GM04503 (cell line): ENCODE measurements around the gene MYOF.
A peak's percentile ranks its signal among the peaks of the same experiment; 100 is the strongest.
"Not testable (repeated sequence)": the region's sequence is repeated elsewhere in the genome, so short reads cannot be mapped to it uniquely, and the experiment has no call there.

ENCODE experiments used
- DNase-seq: peaks from one replicate; pipeline ENCODE4 v3.0.0-alpha.2; 2012; ENCODE audit warnings: low read depth

The MYOF gene

DNA sequence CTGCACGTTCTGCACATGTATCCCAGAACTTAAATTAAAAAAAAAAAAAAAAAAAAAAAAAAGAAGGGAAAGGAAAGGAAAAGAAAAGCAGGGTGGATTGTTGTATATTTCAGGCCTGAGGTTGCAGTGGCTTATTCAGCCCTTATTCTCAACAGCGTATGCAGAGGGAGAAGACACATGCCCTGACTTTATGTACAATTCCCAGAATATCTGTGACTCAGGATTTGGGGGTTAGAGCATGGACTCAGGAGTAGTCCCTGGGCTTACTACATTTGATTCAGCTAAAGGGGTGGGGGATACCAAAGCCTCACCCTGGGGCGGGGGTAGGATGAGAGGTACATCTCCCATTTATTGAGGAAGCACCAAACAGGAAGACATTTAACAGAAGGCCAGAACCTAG is 137.4 kb downstream of the MYOF start:
- DNase-seq = no peak

DNA sequence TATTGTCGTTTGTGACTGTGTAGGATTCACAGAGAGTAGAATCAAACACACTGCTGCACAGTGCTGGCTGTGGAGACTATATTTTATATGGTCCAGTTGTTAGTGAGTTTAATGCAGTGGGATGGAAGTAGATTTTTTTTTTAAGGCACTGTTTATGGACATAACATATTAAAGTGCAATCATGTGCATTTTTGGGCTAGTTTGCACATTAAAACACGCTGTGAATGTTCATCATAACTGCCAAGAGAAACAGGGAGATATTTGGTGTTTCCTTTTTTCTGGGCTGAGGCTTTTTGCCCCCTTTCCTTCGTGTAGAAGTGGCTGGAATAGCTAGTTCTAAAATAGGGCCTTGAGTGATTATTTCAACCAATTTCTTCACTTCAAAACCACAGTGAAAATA is 139.2 kb downstream of the MYOF start:
- DNase-seq = no peak

DNA sequence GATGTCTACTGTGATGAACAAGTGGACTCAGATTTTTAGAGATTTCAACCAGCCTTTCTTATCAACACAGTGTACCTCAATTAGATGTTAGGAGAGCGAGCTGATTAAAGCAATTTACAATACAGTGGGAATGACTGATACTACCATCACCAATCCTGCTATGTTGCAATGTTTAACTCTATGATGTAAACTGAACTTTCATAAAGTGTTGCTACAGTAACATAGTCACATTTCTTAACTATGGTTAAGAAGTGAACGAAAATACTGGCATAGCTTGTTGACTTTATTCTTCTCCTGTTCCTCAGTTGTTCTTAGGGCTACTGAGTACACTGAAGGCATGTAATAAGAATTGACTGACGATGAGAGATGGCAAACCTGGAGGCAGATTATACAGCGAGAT is 139.8 kb downstream of the MYOF start:
- no peak for DNase-seq

DNA sequence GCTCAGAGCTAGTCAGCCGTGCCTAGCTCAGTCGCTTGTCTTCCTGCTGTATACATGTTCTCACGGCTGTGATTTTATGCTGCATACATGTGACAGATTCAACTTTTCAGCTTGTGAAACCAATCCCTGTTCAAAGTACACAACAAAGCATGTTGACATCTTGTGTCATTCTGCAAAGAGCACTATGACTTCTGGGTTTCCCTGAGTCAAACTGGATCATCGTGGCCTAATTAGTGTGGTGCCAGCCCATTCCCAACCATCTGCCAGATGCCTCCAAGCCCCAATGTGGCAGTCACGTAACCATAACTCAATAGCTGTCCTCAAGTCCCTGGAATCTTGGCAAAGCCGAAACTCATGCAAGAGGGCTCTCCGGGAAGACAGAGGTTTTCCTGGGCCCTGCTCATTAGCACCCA is 144.8 kb downstream of the MYOF start:
- peak; percentile 87 for DNase-seq

DNA sequence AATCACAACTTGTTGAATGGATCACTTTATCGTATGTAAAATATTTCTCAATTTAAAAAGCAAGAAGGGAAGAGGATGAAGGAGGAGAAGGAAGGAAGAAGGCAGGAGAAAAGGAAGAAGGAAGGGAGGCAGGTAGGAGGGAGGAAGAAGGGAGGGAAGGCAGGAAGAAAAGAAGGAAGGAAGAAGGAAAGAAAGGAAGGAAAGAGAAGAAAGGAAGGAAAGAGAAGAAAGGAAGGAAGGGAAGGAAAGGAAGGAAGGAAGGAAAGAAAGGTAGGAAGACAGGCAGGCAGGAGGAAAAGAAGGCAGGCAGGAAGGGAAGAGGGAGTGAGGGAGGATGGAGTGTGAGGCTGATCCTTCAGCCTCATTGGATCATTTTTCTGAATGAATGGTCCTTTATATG is 145.5 kb downstream of the MYOF start:
- DNase-seq = no peak

DNA sequence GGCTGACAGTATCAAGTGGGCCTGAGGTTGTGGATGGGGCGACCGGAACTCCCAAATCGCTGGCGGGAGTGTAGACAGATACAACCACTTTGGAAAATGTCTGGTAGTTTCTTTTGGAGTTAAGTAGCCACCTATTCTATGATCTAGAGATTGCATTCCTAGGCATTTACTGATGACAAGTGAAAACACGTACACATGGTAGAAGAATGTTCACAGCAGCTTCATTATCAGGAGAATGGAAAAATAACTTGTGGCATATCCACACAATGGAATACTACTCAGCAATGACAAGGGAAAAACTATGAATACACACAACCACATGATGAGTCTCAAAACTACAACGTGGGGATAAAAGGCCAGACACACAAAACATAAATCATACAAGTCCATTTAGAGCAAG is 146.0 kb downstream of the MYOF start:
- no peak for DNase-seq

DNA sequence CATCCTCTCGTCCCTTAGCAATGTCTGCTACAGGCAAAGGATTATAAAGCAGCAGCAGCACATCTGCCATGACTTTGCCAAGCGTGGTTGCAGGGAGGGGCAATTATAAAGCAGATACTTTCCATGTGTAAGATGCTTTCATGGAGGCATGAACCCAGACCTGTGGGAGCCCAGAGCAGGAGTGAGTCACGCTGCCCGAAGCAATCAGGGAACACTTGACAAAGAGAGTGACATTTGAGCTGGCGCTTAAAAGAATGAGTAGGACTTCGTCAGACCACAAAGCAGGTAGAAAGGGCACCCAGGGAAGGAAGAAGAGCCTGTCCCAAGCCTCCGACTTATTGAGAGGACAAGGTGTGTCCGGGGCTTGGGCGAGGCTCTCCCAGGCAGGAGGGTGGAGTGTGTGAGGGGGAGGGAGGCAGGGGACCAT is 147.2 kb downstream of the MYOF start:
- peak; percentile 58 for DNase-seq

DNA sequence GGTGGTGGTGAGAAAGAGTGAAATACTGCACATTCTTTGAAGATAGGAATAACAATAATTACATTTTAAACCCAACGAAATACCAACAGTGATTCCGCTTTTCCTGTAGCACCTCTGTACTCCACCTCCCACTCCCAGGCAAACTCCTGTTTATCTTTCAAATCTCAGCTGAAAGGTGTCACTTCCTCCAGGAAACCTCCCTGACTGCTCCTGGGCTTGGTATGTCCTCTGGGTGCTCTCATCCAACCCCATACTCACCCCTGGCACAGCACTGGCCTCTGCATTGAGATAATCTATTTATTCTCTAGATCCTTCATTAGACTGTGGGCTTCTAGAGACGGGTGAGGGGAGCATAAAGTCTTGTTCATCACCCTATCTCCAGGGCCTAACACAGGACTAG is 148.0 kb downstream of the MYOF start:
- no peak for DNase-seq

DNA sequence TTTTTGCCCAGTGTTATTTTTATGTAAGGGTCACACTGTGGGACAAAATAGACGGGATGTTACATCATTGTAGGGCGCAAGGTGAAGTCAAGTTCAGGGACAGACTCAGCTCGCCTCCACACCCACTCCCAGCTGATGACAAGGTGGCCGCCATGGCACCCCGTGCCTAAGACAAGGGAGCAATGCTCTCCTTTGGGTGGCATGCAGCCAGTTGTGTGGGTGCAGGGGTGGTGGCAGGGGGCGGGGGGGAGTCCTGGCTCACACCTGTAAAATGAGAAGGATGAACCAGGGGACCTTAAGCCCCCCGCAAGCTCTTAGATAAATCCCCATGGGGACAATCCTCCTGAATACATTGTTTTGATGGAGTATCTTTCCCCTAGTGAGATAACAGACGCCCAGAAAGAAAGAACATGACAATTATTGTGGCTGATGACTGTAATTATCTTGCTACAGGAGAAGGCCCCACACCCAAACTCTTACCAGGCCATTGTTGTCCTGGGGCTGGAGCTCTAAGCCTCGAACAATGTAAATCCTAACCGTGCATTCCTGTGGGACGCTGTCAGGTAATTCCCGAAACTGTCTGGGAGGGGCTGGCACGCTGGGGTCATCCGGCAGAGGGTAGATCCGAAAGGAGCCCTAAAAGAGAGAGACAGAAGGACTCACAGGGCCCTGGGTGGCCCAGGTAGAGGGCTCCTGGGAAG is 148.7 kb downstream of the MYOF start:
- DNase-seq = no peak

DNA sequence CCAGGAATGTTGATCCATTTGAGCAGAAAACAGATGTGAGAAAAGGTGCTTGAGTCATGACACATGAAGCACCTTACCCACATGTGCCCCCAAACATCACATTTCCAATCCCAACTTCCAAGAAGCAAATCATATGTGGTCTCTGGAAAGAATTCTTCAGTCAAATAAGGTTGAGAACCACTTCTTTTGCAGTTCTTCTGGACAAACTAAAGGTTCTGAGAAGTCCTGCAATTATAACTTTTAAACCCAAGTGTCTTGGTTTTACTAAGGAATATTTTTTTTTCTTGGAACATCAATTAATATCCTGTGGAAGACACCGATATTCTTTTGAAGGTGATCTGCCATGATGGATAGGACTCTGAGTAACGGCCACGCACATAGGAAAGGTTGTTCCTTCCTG is 151.3 kb downstream of the MYOF start:
- no peak for DNase-seq

DNA sequence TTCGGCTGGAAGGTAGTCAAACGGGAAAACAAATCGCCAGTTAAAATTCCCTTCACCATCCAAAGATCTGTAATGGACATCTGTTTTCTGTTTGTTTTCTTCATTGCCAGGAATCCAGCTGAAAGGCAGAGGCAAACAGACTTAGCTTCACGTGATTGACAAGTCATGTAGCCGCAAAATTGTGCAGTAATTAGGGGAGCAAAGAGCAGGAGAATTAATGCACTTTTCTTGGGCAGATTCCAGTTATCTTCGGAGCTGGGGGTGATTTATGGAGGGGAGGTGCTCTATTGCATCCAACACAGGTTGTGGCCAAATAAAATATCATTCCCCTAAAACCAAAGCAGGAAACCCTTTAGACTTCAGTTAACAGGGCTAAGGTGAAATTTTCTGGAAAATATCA is 162.2 kb downstream of the MYOF start:
- peak; percentile 57 for DNase-seq

DNA sequence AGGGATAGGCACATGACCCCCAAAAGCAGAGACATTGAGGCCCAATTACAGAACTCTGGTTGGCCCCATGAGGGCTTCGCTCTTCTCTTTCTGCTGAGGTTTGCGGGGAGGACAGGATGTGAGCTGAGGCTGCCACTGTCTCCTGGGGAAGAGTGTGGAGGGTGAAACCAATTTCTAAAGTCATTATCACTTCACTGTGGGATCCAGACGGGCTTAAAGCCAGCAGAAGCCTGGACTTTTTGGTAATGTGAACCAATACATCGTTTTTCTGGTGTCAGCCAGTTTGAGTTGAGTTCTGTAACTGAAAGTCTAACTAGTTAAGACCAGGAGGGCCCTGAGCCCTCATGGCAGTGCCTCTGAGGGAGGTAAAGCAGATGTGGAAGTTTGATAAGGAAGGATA is 163.0 kb downstream of the MYOF start:
- DNase-seq = no peak

DNA sequence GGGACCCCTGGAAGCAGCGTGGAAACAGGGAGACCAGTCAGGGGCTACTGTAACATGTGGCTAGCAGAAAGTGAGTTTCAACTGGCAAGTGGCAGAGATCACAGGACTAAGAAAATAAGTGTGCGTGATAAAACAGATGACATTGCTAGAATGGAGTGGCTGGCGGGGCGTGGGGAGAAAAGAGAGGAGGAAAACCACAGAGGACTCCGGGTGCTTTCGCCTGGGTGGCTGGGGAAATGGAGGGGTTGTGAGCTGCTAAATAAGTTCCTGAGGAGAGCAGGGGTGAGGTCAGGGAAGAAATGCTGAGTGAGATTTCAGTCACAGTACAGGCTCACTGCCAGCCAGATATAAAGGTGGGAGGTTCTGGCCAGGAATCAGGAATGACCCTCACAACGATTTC is 166.9 kb downstream of the MYOF start:
- no peak for DNase-seq

DNA sequence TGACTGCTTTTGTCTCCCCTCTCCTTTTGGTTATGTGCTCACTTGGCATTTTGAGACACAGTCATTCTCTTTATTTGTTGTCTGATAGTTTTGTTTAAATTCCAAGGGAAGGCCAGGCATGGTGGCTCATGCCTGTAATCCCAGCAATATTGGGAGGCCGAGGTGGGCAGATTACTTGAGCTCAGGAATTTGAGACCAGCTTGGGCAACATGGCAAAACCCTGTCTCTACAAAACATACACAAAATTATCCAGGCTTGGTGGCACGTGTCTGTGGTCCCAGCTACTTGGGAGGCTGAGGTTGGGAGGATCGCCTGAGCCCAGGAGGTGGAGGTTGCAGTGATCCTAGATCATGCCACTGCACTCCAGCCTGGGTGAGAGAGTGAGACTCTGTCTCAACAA is 167.5 kb downstream of the MYOF start:
- not testable (repeated sequence) for DNase-seq

DNA sequence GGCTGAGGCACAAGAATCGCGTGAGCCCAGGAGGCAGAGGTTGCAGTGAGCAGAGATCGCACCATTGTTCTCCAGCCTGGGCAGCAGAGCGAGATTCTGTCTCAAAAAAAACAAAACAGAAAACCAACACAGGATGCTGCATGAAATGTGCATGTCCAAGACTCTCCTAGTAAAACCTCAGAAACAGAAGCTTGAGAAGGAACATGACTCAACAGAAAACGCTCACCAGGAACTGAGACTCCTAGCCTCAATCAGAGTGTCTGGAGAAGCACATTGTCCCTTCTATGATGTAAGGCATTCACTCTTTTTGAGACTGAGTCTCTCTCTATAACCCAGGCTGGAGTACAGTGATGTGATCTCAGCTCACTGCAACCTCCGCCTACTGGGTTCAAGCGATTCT is 168.3 kb downstream of the MYOF start:
- DNase-seq = no peak

DNA sequence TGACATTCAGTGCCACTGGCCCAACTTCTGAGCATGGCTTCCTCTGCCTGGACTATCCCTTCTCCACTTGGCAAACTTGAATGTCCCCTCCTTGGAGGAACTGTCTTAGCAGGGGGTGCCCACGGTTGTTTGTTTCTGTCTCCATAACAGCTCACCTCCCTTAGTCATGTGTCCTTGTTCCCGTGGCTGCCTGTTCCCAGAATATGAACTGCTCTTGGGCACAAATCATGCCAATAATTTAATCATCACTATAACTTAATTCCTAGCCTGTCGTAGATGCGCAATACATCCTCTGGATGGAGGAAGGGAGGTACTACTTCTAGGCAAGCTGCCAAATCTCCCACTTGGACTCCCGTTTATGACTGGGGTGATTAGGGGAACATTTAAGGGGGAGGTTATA is 173.1 kb downstream of the MYOF start:
- DNase-seq = peak; percentile 16

DNA sequence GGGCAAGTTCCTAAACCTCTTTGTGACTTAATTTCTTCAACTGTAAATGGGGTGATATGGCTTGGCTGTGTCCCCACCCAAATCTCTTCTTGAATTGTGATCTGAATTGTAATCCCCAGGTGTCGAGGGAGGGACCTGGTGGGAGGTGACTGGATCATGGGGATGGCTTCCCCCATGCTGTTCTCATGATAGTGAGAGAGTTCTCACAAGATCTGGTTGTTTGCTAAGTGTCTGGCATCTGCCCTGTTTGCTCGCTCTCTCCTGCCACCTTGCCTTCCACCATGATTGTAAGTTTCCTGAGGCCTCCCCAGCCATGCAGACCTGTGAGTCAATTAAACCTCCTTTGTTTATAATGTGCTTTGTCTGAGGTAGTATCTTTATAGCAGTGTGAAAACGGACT is 177.0 kb downstream of the MYOF start:
- DNase-seq = no peak

DNA sequence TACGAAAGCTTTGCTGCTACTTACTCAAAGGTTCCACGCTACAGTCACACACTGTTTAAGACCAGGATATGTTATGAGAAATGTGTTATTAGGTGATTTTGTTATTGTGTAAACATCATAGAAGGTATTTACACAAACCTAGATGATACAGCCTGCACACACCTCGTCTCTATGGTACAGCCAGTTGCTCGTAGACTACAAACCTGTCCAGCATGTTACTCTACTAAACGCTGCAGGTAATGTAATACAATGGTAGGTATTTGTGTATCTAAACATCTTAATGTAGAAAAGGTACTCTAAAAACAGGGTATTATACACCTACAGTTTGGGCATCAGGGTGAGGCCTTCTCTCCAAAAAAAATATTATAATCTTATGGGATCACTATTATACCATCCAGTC is 181.2 kb downstream of the MYOF start:
- no peak for DNase-seq

DNA sequence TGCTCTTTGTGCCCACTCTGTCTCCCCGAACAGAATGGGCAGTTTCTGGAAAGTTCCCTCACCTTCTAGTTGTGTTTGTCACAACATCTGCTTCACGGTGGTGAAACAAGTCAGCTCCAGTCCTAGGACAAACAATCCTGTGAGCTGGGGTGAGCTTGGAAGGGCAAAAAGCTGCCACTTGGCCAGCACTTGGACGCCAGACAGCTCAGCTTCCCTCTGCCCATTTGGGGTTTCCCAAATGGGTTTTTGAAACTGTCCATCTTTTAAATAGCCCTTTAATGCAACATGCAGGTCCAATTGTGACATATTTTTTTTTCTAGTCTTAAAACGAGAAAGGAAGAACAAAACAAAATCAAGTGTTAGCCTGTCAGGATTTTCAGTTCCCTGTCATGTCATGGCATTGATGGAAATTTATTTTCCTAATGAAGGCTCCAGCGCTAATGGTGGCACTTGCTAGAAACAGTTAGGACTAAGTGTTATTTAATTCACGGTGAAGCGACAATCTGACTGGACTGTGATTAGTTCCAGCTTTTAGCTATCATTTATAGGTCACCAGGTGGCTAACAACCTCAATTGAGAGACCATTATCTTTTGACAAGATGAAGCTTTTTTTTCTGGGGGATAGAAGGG is 181.7 kb downstream of the MYOF start:
- no peak for DNase-seq

DNA sequence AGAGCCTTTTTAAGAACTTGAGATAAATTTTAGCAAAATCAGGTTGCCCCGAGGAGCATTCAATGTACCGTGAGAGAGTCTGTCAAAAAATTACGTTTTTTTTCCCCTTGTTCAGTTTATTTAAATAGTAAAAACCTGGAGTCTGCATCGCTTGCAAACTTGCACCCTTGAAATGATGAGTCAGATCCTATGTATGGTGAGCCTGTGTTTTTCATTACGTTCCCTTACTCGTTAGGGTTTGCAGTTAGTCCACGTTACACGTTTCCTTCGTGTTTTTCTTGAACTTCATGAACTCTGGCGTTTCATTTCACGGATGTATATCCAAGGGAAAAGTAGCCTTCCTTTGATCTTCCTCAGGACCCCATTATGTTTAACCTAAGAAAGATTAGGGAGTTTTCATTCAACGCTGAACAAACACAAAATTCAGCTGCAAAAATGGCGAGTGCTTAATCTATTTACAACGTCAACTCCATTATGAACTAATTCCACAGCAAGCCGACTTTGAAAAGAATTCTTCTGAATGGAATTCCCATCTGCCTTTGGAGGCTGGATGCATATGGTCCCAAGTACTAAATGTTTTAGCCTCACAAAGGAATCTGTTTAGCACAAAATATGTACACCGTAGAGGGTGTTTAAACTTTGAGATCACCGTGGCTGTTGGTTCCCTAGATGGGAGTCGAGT is 182.4 kb downstream of the MYOF start:
- no peak for DNase-seq

DNA sequence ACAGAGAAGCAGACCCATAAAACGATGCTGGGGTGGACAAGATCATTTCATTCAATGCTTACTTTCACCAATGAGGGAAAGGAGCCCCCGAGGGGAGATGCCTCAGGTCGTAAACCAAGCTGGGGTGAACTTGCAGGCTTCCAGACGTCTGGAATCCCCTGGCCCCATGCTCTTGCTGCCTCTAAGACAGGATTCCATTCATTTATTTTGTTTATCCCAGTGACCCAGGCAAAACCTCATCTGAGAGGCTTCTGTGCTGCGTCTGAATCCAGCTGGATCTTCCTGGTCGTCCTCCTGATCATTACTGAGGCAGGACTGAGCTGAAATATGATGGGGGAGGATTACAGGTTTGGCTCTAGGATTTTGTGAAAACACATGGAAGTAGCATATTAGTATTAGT is 182.9 kb downstream of the MYOF start:
- DNase-seq = no peak

DNA sequence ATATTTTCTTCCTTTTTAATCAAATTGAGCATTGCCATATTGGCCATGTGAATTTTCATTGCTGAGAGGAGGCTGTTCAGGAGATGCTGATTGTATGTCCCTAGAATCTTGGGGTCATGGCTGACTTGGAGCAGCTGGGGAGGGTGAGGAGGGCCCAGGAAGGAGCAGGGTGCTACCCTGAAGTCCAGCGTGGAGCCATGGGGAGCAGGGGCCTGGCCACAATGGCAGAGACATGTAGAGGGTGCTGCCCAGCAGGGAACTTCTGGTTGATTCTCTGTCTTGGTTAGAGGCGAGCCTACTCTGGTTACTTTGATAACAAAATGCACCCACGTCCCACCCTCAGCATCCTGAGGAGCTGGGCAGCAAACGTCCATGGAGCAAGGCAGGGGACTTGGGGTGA is 186.0 kb downstream of the MYOF start:
- DNase-seq = no peak

DNA sequence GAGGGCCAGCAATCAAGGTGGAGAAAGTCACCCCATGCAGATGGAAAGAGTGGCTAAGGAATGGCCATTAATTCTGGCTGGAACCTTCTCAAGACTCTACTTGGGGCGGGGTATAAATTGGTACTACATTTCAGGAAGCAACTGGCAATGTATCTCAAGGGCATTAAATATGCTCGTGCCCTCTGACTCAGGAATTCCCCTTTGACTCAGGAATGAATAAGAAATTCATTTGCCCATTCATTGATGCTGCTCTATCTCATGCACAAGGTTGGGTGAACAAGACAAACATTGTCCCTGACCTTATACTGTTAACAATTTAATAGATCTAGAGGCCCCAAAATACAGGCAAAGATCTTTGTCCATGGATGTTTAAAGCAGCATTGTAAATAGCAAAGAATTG is 188.1 kb downstream of the MYOF start:
- no peak for DNase-seq
